OCI-M2 (cell line): ENCODE data around the gene KCNJ6.
"Not testable (repeated sequence)": the region's sequence is repeated elsewhere in the genome, so short reads cannot be mapped to it uniquely, and the experiment has no call there.

Source experiments
- DNase-seq: peaks from one replicate; lab custom pipeline; 2025; ENCODE audit not compliant: unreplicated experiment; lab: John Stamatoyannopoulos, UW

The KCNJ6 gene

GRCh38 chr21:37579356-37579755, 336.9 kb downstream of the KCNJ6 start:
- no peak for DNase-seq

GRCh38 chr21:37578471-37579126, 337.7 kb downstream of the KCNJ6 start:
- no peak for DNase-seq

- DNase-seq: not testable (repeated sequence)
Measured at GRCh38 chr21:37576929-37577328, 339.3 kb downstream of the KCNJ6 start.

- no peak for DNase-seq
Measured at GRCh38 chr21:37575580-37575979, 340.7 kb downstream of the KCNJ6 start.

- DNase-seq: no peak
Measured at GRCh38 chr21:37574751-37575150, 341.5 kb downstream of the KCNJ6 start.

GRCh38 chr21:37574316-37574715, 341.9 kb downstream of the KCNJ6 start:
- no peak for DNase-seq

GRCh38 chr21:37571442-37571841, 344.8 kb downstream of the KCNJ6 start:
- DNase-seq: no peak

GRCh38 chr21:37568916-37569315, 347.3 kb downstream of the KCNJ6 start:
- no peak for DNase-seq

GRCh38 chr21:37568415-37568814, 347.8 kb downstream of the KCNJ6 start:
- DNase-seq: no peak

GRCh38 chr21:37566790-37567615, 349.3 kb downstream of the KCNJ6 start:
- no peak for DNase-seq

GRCh38 chr21:37565530-37566223, 350.6 kb downstream of the KCNJ6 start:
- DNase-seq: no peak

GRCh38 chr21:37564924-37565529, 351.2 kb downstream of the KCNJ6 start:
- no peak for DNase-seq

- no peak for DNase-seq
Measured at GRCh38 chr21:37564341-37564923, 351.8 kb downstream of the KCNJ6 start.

- peak; percentile 83 for DNase-seq
Measured at GRCh38 chr21:37563641-37564340, 352.5 kb downstream of the KCNJ6 start.

GRCh38 chr21:37562920-37563640, 353.2 kb downstream of the KCNJ6 start:
- DNase-seq: no peak

- no peak for DNase-seq
Measured at GRCh38 chr21:37561941-37562919, 354.0 kb downstream of the KCNJ6 start.

- no peak for DNase-seq
Measured at GRCh38 chr21:37561506-37561905, 354.8 kb downstream of the KCNJ6 start.

GRCh38 chr21:37560385-37560784, 355.9 kb downstream of the KCNJ6 start:
- DNase-seq: no peak
